ENCODE data around the gene NDUFV1.
"Not testable (repeated sequence)": the region's sequence is repeated elsewhere in the genome, so short reads cannot be mapped to it uniquely, and the experiment has no call there.

NDUFV1 gene

GRCh38 chr11:67617243-67617953, 10.7 kb downstream of the NDUFV1 start:
- TF ChIP-seq SUZ12 (IDR thresholded peaks at IDR 0.05; ENCODE audit: extremely low read depth, insufficient read depth, insufficient read length), result no peak
- no peak for TF ChIP-seq YY1 (IDR thresholded peaks at IDR 0.05; ENCODE audit: insufficient read depth, insufficient read length)
- H3K9me3 ChIP-seq (ENCODE audit: insufficient read depth, low read length), result no peaks in the 10 kb centered on the region
- H3K4me1 ChIP-seq (ENCODE audit: insufficient read depth, insufficient read length), result peaks cover 35% of the 10 kb centered on the region
- H3K36me3 ChIP-seq (ENCODE audit: insufficient read depth, insufficient read length, low read length), result peaks cover 19% of the 10 kb centered on the region
- no peaks in the 10 kb centered on the region for H3K27me3 ChIP-seq (ENCODE audit: insufficient read depth, insufficient read length)
- DNase-seq (ENCODE audit: low read depth, low spot score), result no peak
- H3K9ac ChIP-seq (ENCODE audit: insufficient read length, low read depth), result peak overlapping the region; percentile 85
- no peak overlapping the region for H3K4me3 ChIP-seq (ENCODE audit: insufficient read length, low read depth)

- H3K36me3 ChIP-seq (ENCODE audit: insufficient read depth, insufficient read length, low read length); H3K9me3 ChIP-seq (ENCODE audit: insufficient read depth, low read length); DNase-seq (ENCODE audit: low read depth, low spot score); H3K27me3 ChIP-seq (ENCODE audit: insufficient read depth, insufficient read length): not testable (repeated sequence)
- H3K4me1 ChIP-seq (ENCODE audit: insufficient read depth, insufficient read length), result peaks cover 27% of the 10 kb centered on the region
- peak overlapping the region; percentile 60 for H3K4me3 ChIP-seq (ENCODE audit: insufficient read length, low read depth)
- H3K9ac ChIP-seq (ENCODE audit: insufficient read length, low read depth), result peak overlapping the region; percentile 85
Measured at GRCh38 chr11:67618901-67619659, 12.3 kb downstream of the NDUFV1 start.

GRCh38 chr11:67619683-67620618, 13.2 kb downstream of the NDUFV1 start:
- peaks cover 19% of the 10 kb centered on the region for H3K4me1 ChIP-seq (ENCODE audit: insufficient read depth, insufficient read length)
- not testable (repeated sequence) for H3K9me3 ChIP-seq (ENCODE audit: insufficient read depth, low read length); DNase-seq (ENCODE audit: low read depth, low spot score); H3K27me3 ChIP-seq (ENCODE audit: insufficient read depth, insufficient read length); H3K36me3 ChIP-seq (ENCODE audit: insufficient read depth, insufficient read length, low read length)
- peak overlapping the region; percentile 88 for H3K4me3 ChIP-seq (ENCODE audit: insufficient read length, low read depth)
- H3K9ac ChIP-seq (ENCODE audit: insufficient read length, low read depth), result peak overlapping the region; percentile 97

- peak overlapping the region; percentile 88 for H3K4me3 ChIP-seq (ENCODE audit: insufficient read length, low read depth)
- not testable (repeated sequence) for H3K36me3 ChIP-seq (ENCODE audit: insufficient read depth, insufficient read length, low read length); DNase-seq (ENCODE audit: low read depth, low spot score); H3K27me3 ChIP-seq (ENCODE audit: insufficient read depth, insufficient read length); H3K9me3 ChIP-seq (ENCODE audit: insufficient read depth, low read length)
- H3K4me1 ChIP-seq (ENCODE audit: insufficient read depth, insufficient read length), result peaks cover 14% of the 10 kb centered on the region
- peak overlapping the region; percentile 97 for H3K9ac ChIP-seq (ENCODE audit: insufficient read length, low read depth)
Measured at GRCh38 chr11:67620621-67621020, 13.9 kb downstream of the NDUFV1 start.

- not testable (repeated sequence) for H3K27me3 ChIP-seq (ENCODE audit: insufficient read depth, insufficient read length); H3K36me3 ChIP-seq (ENCODE audit: insufficient read depth, insufficient read length, low read length); H3K9me3 ChIP-seq (ENCODE audit: insufficient read depth, low read length); H3K4me1 ChIP-seq (ENCODE audit: insufficient read depth, insufficient read length); DNase-seq (ENCODE audit: low read depth, low spot score)
- Histone ChIP-seq H3K4me3 (ENCODE audit: insufficient read length, low read depth) (peak overlapping the region; percentile 88), H3K9ac (ENCODE audit: insufficient read length, low read depth) (peak overlapping the region; percentile 34)
Measured at GRCh38 chr11:67621928-67622327, 15.2 kb downstream of the NDUFV1 start.

- H3K36me3 ChIP-seq (ENCODE audit: insufficient read depth, insufficient read length, low read length); DNase-seq (ENCODE audit: low read depth, low spot score); H3K9me3 ChIP-seq (ENCODE audit: insufficient read depth, low read length); H3K9ac ChIP-seq (ENCODE audit: insufficient read length, low read depth); H3K4me3 ChIP-seq (ENCODE audit: insufficient read length, low read depth); H3K4me1 ChIP-seq (ENCODE audit: insufficient read depth, insufficient read length); H3K27me3 ChIP-seq (ENCODE audit: insufficient read depth, insufficient read length): not testable (repeated sequence)
Measured at GRCh38 chr11:67622905-67623304, 16.2 kb downstream of the NDUFV1 start.

- H3K9ac ChIP-seq (ENCODE audit: insufficient read length, low read depth), result peak overlapping the region; percentile 68
- H3K4me1 ChIP-seq (ENCODE audit: insufficient read depth, insufficient read length); H3K27me3 ChIP-seq (ENCODE audit: insufficient read depth, insufficient read length); DNase-seq (ENCODE audit: low read depth, low spot score); H3K9me3 ChIP-seq (ENCODE audit: insufficient read depth, low read length); H3K36me3 ChIP-seq (ENCODE audit: insufficient read depth, insufficient read length, low read length): not testable (repeated sequence)
- H3K4me3 ChIP-seq (ENCODE audit: insufficient read length, low read depth), result peak overlapping the region; percentile 37
Measured at GRCh38 chr11:67623795-67624194, 17.1 kb downstream of the NDUFV1 start.

GRCh38 chr11:67626131-67626833, 19.5 kb downstream of the NDUFV1 start:
- H3K36me3 ChIP-seq (ENCODE audit: insufficient read depth, insufficient read length, low read length); H3K4me1 ChIP-seq (ENCODE audit: insufficient read depth, insufficient read length); DNase-seq (ENCODE audit: low read depth, low spot score); H3K27me3 ChIP-seq (ENCODE audit: insufficient read depth, insufficient read length); H3K9me3 ChIP-seq (ENCODE audit: insufficient read depth, low read length): not testable (repeated sequence)
- peak overlapping the region; percentile 59 for H3K9ac ChIP-seq (ENCODE audit: insufficient read length, low read depth)
- H3K4me3 ChIP-seq (ENCODE audit: insufficient read length, low read depth), result peak overlapping the region; percentile 6
